Activated B cell treated with CpG ODN at 0.5 μM for 24 hours (primary cell): Measurements from ENCODE around the gene JAG1. TPM values are rescaled to one million over a fixed set of nuclear protein-coding genes. Genes with fewer than 3 reads are reported as not detected.

Source experiments
- ATAC-seq: fragments of 200-7000 bp; cut with Tn5 transposase; one replicate; pipeline ENCODE4 v1.10.0; 2021; ENCODE audit warnings: low read depth, mild to moderate bottlenecking, moderate library complexity
- CTCF ChIA-PET: fragments of 350-600 bp; sonication (Branson Sonifier 250); formaldehyde crosslinking; loops from one replicate; lab custom pipeline; 2021; ENCODE audit warnings: antibody characterized with exemption; lab: Charles Lee
- POLR2A ChIA-PET: fragments of 350-600 bp; sonication (Branson Sonifier 250); formaldehyde crosslinking; loops from one replicate; lab custom pipeline; 2021; ENCODE audit warnings: antibody characterized with exemption; lab: Charles Lee
- DNase-seq: peaks from one replicate; pipeline ENCODE4 v3.0.0; 2022
- H3K27ac Mint-ChIP-seq: one replicate; pipeline ENCODE4 v1.8.0; 2020; ENCODE audit warnings: mixed read lengths
- H3K27me3 Mint-ChIP-seq: one replicate; pipeline ENCODE4 v1.8.0; 2021; ENCODE audit warnings: mixed read lengths
- H3K36me3 Mint-ChIP-seq: one replicate; pipeline ENCODE4 v1.8.0; 2021; ENCODE audit warnings: low read depth, mixed read lengths
- H3K4me1 Mint-ChIP-seq: one replicate; pipeline ENCODE4 v1.8.0; 2021; ENCODE audit warnings: mixed read lengths
- H3K4me3 Mint-ChIP-seq: one replicate; pipeline ENCODE4 v1.8.0; 2020; ENCODE audit warnings: mild to moderate bottlenecking, mixed read lengths
- H3K9me3 Mint-ChIP-seq: one replicate; pipeline ENCODE4 v1.8.0; 2020; ENCODE audit warnings: mixed read lengths
- intact Hi-C: fragments of 100-400 bp; cut with micrococcal nuclease; formaldehyde crosslinking; loops from one replicate; pipeline ENCODE4 v1.15.1; 2024
- total RNA-seq: library from RNA; stranded (reverse); gene quantifications from 2 replicates; pipeline ENCODE4 v1.2.3, GENCODE V29; 2022
- TF ChIP-seq, protein P1 (sequence below): fragments of 200-600 bp; IDR thresholded peaks from one replicate; pipeline ENCODE4 v1.8.0; 2022; ENCODE audit warnings: antibody characterized with exemption, mild to moderate bottlenecking

Gene JAG1
- total RNA-seq, 1 donor from 2014 or later, result not detected

DNA sequence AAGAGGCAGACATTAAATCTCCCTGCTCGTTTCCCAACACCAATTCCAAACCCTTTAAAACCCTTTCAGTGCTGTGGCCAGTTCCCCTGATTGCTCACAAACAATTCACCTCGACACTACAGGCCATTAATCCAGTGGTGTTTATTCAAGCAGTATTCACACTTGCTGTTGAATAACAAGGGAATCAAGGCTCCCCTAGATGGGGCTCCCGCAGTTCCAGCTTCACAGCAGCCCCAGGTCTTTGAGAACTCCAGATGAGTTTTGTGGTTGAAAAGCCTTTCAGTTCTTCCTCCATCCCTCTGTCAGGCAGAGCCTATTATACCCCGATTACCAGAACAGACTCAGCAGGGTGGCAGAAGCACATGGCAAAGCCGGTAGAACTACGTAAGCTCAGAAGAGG, 36.2 kb downstream of the JAG1 start:
- intact Hi-C loops, result no loop called here
- TF ChIP-seq, protein P1, sequence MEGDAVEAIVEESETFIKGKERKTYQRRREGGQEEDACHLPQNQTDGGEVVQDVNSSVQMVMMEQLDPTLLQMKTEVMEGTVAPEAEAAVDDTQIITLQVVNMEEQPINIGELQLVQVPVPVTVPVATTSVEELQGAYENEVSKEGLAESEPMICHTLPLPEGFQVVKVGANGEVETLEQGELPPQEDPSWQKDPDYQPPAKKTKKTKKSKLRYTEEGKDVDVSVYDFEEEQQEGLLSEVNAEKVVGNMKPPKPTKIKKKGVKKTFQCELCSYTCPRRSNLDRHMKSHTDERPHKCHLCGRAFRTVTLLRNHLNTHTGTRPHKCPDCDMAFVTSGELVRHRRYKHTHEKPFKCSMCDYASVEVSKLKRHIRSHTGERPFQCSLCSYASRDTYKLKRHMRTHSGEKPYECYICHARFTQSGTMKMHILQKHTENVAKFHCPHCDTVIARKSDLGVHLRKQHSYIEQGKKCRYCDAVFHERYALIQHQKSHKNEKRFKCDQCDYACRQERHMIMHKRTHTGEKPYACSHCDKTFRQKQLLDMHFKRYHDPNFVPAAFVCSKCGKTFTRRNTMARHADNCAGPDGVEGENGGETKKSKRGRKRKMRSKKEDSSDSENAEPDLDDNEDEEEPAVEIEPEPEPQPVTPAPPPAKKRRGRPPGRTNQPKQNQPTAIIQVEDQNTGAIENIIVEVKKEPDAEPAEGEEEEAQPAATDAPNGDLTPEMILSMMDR, result no peak
- ChIA-PET POLR2A (no interaction called here), CTCF (no interaction called here)
- no peaks in the 10 kb centered on the region for H3K36me3 Mint-ChIP-seq
- H3K9me3 Mint-ChIP-seq, result no peaks in the 10 kb centered on the region
- H3K27ac Mint-ChIP-seq, result no peak overlapping the region
- no peak for ATAC-seq
- no peak overlapping the region for H3K4me3 Mint-ChIP-seq
- peaks cover 22% of the 10 kb centered on the region for H3K4me1 Mint-ChIP-seq
- no peaks in the 10 kb centered on the region for H3K27me3 Mint-ChIP-seq
- no peak for DNase-seq

GRCh38 chr20:10637031-10637559, 36.7 kb downstream of the JAG1 start:
- POLR2A ChIA-PET, result no interaction called here
- Mint-ChIP-seq H3K27ac (no peak overlapping the region), H3K4me3 (no peak overlapping the region), H3K36me3 (no peaks in the 10 kb centered on the region), H3K27me3 (no peaks in the 10 kb centered on the region), H3K9me3 (no peaks in the 10 kb centered on the region), H3K4me1 (peaks cover 22% of the 10 kb centered on the region)
- CTCF ChIA-PET, result no interaction called here
- intact Hi-C loops, result no loop called here
- DNase-seq (no peak), ATAC-seq (no peak)
- TF ChIP-seq, protein P1, result no peak

DNA sequence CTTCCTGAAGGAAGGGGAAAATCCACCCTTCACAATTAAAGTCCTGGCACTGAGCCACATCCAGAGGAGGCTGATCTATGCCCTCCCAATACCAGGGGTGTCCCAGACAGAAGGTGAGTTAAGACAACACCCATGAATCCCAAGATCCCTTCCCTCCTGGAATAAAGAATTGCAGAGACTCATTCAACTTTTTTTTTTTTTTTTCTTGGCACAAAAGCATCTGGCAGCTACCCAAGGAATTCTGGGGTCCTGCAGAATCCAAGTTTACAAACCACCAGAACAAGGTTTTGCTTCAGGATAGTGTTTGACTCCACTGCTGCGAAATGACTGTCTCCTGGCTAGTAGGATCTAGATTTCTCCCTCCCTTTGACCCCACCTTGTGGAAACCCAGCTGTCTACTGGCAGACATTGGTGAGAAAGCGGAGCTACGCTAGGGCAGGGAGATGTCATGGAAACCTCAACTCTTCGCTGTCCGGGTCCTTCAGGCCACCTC, 37.4 kb downstream of the JAG1 start:
- CTCF ChIA-PET, result no interaction called here
- Mint-ChIP-seq H3K27me3 (no peaks in the 10 kb centered on the region), H3K9me3 (no peaks in the 10 kb centered on the region), H3K36me3 (no peaks in the 10 kb centered on the region), H3K27ac (no peak overlapping the region), H3K4me3 (no peak overlapping the region), H3K4me1 (peaks cover 22% of the 10 kb centered on the region)
- intact Hi-C loops, result no loop called here
- DNase-seq, result no peak
- POLR2A ChIA-PET, result no interaction called here
- TF ChIP-seq, protein P1, result no peak
- ATAC-seq, result no peak

- no peaks in the 10 kb centered on the region for H3K27me3 Mint-ChIP-seq
- no peak overlapping the region for H3K4me3 Mint-ChIP-seq
Observed at GRCh38 chr20:10635476-10636208, 38.2 kb downstream of the JAG1 start.

More at GRCh38 chr20:10635476-10636208, 38.2 kb downstream of the JAG1 start:
- Mint-ChIP-seq H3K9me3 (no peaks in the 10 kb centered on the region), H3K4me1 (peaks cover 22% of the 10 kb centered on the region), H3K27ac (no peak overlapping the region), H3K36me3 (no peaks in the 10 kb centered on the region)
- no peak for DNase-seq
- intact Hi-C loops, result no loop called here
- ChIA-PET POLR2A (no interaction called here), CTCF (no interaction called here)
- TF ChIP-seq, protein P1, result no peak
- ATAC-seq, result no peak
